NCI-H2196 (cell line): Measurements from ENCODE around the gene KCNAB2.

Experiments
- DNase-seq: peaks from one replicate; lab custom pipeline; 2025; ENCODE audit not compliant: unreplicated experiment; lab: John Stamatoyannopoulos, UW

Gene KCNAB2

DNA sequence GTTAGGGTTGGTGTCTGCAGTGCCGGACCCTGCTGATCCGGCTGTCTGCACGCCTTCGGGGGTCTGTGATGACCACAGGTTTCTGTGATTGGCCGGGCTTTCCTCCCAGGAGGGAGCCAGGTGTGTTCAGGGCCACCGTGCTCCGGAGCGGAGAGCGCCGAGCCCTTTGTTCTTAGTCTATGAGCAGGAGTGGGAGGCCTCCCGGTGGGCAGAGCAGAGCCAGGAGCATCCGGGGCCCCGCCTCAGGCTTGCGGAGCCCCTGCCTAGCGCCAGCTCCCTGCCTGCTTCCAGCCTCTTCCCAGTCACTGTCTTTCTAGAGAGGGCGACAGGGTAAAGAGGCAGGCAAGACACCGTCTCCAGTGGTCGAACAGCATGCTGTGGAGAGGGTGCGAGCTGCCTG lies 31.8 kb downstream of the KCNAB2 start:
- DNase-seq: no peak

DNA sequence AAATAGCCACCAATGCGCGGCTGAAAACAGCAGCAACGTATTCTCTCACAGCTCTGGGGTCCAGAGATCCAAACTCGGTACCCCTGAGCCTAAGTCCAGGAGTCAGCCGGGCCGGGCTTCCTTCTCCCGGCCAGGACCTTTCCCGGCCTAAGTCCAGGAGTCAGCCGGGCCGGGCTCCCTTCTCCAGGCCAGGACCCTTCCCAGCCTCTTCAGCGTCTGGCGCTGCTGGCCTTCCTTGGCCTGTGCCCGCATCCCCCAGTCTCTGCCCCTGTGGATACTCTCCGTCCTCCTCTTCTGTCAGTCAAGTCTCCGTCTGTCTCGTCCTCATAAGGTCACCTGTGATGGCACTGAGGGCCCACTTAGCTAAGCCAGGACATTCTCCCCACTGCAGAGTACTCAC lies 32.2 kb downstream of the KCNAB2 start:
- DNase-seq: no peak

DNA sequence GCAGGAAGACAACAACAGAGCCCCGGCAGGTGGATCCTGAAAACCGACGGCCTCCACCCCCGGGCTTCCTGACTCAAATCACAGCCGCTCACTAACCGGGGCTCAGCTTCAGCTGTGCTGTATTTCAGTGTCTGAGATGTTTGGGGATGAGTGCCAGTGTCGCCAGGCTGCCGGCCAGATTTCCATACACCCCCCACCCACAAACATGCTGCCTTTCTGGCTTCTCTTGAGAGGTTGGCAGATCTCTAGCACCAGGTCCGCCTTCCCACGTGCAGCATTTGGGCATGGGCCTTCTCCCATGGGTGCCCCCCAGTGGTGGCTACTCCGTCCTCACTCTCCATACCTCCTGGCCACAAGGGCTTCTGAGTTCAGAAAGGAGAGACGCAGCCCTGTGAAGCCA lies 34.8 kb downstream of the KCNAB2 start:
- DNase-seq: no peak

DNA sequence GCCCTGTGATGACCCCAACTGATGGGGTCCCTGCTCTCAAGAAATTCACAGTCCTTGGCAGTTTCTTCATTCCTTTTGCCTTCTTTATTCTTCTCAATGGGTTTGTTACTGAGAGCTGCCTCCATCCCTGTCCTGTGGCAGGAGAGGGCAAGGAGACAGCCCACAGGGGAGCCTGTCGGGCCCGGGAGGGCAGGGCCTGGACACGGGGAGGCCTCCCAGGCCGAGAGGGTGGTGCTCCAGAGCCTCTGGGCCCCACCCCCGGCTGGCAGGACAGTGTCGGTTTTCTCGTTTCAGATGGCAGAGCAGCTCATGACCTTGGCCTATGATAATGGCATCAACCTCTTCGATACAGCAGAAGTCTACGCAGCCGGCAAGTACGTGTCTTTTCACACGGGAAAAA lies 36.2 kb downstream of the KCNAB2 start:
- DNase-seq: no peak

DNA sequence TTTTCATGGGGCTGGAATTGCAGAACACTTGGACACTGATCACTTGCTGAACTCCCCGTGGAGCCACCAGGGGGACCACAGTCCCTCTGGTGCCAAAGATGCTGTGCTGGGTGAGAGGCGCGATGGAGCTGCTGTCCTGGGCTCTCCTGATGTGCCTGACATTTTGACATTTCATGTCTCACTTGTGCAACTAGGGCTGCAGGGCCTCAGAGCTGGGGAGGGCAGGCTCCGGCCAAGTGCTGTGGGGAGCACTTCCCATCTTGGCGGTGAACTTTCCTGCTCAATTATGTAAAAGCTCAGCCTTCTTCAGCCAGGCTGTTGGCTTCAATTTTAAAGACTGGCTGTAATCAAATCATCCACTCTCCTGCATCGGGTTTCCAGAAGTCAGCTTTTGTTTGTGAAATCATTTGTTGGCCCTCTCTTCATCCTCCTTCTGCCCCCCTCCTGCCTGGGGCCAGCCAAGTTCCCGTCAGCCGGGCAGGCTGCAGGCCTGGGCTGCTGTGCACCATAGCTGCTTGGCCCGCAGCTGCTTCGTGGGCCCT lies 36.8 kb downstream of the KCNAB2 start:
- DNase-seq: no peak

DNA sequence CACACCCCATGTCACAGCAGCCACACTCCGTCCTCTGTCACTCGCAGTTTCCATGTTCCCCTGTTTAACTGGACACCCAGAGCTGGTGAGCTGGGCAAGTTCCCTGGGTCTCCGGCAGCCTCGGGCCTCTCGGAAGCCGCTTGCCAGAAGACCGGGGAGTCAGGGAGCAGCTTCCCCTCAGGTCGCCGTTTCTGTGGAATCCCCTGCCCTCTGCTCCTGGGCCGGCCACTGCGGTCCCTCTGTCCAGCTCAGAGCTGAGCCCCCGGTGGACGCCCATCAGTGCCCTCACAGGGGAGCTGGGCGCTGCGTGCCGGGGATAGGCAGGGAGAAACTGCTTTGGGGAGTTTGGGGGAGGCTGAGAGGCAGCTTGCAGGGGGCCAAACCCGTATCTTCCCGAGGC lies 37.7 kb downstream of the KCNAB2 start:
- DNase-seq: no peak

DNA sequence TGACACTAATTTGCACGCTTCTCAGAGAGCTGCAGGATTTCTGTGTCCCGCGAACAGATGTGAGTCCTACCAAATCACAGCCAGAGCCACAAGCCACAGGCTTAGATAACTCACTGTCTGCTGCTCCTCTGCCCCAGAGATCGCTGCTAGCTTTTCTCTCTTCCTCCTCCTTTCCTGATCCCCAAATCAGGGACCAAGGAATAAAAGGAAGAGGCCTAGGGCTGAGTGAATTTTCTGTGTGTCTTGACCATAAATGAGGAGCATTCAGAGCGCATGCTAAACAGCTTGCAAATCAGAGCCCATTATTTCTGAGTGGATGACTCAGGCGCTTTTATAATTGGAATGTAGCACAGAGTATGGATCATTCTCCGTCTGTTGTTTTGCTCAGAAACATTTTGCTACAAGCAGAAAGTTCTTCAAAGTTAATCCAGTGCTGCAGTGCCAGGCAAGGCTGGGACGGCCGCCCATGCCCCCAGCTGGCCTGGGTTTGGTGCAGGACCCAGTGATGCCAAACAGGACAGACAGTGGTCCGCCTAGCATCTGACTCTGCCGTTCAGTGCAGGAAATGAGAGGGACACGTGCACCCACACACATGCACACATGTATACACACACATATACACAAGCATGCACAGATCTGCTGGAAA lies 38.2 kb downstream of the KCNAB2 start:
- DNase-seq: no peak

DNA sequence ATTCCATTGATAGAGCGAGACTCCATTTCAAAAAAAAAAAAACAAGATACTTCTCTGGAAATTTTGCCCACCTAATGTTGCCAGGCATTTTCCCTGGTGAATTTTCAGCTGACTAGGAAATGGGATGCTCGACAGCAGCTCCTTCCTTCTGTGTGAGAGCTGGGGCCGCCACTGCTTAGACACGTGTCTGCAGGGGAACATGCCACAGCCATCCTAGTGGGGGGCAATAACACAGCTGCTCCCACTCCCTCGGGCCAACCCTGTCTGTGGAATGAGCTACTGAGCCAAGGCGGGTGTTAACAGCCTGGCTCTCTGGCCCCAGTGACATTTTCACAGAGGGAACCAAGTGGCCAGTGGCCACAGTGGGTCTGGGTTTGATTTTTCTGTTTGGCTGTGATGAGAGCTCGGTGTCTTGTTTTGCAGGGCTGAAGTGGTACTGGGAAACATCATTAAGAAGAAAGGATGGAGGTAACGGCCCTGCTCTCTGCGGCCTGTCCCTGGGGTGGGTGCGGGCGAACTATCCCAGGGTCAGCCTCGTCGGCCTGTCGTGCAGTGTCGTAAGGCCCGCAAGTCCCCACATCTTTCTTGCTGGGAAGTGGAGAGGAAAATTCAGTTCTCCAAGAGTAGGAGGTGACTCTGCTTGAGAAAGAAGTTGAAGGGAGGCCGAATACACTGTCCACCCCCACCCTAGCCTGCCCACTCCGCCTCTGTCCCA lies 39.2 kb downstream of the KCNAB2 start:
- DNase-seq: no peak

DNA sequence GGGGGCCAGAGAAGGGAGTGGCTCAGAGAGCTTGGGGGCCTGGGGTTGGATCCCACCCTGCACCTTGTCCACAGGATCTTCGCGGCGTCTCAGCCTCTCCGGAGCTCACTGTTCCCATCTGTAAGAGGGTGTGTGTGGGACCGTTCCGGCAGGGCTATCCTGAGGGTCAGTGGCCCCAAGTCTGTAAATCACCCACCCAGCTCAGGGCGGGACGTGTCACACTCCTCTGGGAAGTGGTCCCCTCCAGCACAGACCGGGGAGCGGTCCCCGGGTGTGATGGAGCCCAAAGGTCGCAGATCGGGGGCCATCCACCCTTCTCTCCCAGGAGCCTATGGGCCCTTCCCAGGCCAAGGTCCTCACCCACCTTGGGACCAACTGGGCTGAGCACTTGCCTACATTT lies 40.0 kb downstream of the KCNAB2 start:
- no peak for DNase-seq

DNA sequence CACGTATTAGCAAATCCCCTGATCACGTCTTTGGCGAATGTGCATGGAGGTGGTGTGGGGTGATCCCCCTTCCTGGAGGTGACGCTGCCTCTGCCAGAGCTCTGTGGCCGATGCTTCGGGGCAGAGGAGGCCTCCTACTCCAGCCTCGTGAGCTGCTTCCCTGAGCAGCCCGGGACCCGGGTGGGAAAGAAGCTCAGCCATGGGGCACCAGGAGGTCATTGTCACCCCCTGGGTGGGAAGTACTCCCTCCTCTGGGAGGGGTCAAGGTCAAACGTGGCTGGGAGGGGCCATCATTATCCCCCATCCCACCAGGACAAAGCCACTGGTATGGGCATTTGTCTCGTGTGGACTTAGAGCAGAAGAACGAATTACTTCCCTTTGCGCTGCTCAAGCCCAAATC lies 40.7 kb downstream of the KCNAB2 start:
- DNase-seq: no peak

DNA sequence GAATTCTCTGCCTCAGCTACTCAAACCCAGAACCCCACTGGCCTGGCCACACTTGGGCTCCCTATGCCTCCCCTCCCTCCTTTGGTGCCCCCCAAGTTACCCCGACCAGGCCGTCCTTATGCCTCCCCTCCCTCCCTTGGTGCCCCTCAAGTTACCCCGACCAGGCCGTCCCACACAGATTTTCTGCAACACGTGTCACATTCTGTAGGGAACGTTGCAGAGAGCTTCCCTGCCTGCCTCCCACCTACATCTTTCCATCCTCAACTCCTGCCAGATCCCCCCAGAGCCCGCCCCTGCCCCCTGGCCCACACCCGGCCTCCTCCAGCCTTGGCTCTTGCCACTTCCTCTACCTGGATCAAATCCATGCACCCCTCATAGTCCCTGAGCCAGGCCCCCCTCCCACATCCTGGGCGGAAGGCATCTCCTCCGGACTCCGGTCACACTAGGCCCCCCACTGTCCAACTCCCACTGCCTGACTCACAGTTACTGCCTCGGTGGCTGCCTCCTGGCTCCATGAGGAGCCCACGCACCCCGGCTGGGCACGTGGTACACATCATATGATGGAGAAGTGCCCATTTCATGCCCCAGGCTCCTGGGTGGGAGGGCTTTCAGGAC lies 41.2 kb downstream of the KCNAB2 start:
- DNase-seq: no peak

DNA sequence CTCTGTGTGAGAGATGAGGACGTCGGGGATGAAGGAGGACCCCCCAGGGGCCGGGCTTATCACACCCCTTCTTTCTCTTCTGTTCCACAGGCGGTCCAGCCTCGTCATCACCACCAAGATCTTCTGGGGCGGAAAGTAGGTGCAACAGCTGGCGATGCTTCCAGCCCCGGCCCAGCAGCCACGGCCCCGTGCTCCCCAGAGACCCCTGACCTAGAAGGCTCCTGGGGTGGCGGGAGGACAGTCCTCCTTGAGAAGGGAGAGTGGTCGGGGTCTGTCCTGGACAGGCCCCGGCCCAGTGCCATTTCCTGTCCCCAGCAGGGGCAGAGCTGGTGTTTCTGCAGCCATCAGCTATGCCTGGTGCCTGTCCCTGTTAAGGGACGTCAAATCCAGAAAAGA lies 41.7 kb downstream of the KCNAB2 start:
- DNase-seq: no peak

DNA sequence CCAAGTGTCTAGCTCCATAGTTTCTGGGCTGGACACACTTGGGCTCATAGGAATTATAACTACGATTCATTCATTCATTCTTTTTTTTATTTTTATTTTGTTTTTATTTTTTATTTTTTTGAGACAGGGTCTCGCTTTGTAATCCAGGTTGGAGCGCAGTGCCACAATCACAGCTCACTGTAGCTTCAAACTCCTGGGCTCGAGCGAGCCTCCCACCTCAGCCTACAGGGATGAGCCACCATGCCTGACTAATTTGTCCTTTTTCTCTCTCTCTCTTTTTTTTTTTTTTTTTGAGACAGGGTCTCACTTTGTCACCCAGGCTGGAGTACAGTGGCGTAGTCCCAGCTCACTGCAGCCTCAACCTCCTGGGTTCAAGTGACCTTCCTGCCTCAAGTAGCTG lies 42.3 kb downstream of the KCNAB2 start:
- DNase-seq: no peak

DNA sequence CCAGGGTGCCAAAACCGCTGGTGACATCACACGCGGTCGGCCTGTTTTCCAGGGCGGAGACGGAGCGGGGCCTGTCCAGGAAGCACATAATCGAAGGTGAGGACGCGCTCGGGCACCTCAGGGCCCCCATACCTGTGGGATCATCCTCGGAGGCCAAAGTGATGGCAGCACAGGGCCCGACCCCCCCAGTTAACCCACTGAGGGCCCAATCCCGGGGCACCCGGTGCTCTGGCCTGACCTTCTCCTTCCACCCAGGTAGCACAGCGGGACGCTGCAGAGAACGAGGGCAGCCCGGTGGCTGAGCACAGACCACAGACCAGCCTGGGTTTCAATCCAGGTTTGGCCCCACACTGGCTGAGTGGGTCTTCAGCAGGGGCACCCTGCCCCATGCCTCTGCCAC lies 43.3 kb downstream of the KCNAB2 start:
- no peak for DNase-seq

DNA sequence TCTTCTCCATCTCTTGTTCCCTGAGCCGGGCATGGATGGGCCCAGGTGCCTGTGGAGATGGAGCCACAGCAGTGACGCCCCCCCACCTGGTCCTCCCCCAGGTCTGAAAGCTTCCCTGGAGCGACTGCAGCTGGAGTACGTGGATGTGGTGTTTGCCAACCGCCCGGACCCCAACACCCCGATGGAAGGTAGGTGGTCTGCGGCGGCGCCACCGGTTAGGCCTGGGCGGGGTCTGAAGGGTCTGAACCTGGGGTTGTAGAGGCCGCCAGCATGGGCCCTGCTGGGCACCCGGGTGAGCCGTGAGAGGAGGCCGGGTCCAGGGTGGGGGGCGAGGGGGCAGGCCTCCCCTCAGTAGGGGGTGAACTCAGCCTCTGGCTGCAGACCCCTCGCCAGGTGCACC lies 44.6 kb downstream of the KCNAB2 start:
- no peak for DNase-seq

DNA sequence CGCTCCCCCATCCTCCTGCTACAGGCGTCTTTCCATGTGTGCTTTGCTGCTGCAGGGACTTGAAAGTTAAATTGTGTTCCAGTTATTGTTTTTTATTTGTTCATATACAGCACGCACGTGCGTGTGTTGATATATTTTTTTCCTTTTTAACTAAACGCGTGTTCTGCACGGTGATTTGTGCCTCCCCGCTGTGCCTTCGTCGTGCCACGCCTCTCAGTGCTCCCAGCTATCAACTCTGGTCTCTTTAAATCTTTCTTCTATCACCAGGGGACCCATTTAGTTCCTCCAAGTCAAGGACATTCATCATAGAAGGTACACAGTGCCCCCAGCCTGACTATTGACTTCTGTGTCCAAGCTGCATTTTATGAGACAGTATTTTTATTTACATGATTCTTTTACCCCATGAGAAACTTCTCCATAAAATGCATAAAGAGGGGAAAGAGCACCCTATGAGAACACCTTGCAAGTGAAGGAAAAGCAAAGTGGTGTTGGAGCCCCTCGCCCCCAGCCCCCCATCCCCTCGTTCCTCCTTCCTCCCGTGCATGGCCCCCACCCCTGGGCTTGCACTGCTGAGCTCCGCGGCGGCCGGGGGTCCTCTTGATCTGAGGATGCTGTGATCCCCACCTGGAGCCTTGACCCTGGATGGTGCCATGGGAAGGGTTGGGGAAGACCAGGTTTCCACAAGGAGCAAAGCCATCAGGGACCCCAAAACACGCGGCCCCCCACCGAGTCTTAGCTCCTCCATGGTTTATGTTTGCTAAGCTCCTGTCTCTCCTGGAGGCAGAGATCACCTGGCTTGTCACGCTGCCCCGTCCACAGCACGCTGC lies 45.5 kb downstream of the KCNAB2 start:
- DNase-seq: no peak

DNA sequence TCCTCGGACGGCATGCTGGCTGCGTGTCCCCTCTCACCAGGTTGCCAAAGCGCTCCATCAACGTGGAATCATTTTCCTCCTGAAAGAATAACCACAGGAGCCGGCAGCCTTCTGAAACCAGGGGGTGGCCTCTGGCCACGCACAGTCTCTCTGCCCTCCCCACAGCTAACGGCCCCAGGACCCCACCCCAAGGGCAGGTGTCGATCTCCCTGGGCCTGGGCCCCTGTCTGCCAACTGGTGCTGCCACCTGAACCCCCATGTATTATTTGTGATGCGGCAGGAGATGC lies 46.1 kb downstream of the KCNAB2 start:
- DNase-seq: no peak

DNA sequence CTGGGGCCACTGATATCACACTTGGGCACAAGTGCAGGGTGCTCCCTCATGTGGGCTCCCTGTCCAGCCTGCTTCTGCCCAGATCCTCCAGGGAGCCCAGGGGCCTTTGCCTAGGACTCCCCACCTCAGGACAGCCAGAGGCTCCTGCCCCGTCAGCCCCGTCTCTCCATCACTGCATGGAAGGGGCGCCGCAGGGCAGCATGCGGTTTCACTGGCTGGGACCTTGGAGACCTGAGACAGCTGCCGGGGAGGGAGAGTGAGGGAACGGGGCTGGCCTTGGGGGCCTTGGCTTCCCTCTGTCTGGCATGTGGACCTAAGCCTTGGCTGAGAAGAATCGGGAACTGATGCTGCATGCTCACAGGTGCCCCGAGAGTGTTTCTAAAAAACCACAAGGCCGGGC lies 46.5 kb downstream of the KCNAB2 start:
- no peak for DNase-seq

DNA sequence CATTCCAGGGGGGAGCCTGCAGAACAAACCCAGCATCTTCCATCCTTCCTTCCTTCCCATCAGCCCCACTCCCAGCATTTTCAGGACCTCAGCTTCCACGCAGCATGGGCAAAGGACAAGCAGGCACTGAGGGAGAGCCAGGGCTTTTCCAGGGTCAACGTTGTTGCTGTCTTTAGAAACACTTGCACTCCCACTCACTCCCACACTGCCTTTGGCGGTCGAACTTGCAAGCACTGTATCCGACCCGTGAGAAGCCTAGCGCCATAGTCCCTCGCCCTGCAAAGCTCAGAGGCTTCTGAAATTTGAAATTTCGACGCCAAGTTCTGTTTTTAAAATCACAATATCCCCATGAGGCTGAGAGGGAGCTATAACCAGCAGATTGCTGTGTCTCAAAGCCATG lies 47.4 kb downstream of the KCNAB2 start:
- DNase-seq: no peak

DNA sequence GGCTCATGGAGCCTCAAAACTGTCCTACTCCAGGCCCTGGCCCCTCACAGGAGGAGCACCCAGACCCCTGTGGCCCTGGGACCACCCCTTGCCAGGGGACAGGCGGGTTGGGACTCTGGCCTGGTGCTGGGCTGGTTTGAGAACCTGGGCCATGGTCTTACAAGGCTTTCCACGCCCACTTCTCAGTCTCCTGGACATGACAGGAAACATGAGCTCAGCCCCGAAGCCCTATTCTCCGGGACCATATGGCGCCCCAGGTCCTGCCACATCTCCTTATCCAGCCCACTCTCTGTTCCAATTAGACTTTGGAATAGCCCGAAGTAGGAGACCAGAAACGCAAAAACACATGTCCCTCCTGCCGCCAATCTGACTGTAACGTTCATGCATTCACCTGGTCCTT lies 47.9 kb downstream of the KCNAB2 start:
- no peak for DNase-seq

DNA sequence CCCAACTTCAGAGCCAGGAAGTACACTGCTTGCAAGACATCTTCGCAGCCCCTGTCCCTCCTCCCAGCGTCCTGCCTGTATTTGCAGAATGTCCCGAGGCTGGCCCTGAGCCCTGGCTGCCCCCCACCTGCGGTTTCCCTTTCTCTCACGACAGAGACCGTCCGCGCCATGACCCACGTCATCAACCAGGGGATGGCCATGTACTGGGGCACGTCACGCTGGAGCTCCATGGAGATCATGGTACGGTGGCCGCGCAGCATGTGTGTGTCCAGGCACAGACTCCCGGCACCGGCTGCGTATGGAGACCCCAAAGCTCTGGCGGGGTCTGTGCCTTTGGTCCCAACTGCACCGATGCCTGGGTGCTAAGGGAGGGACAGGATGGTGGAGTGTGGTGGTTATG lies 48.6 kb downstream of the KCNAB2 start:
- DNase-seq: no peak
